Stimulated activated CD4-positive, alpha-beta T cell treated with anti-CD3 and anti-CD28 coated beads, TNF-alpha, amount 100 ng/mL, for 1 hour (primary cell): ENCODE measurements around the gene ECPAS.
A peak's percentile ranks its signal among the peaks of the same experiment; 100 is the strongest.
"Not testable (repeated sequence)": the region's sequence is repeated elsewhere in the genome, so short reads cannot be mapped to it uniquely, and the experiment has no call there.

ENCODE experiments used
- DNase-seq, 3 donors: peaks; one replicate each; pipeline ENCODE4 v3.0.0-alpha.2; 2020; ENCODE audit warnings: low read depth in 3 of 3, low spot score in 1 of 3

ECPAS gene, protein sequence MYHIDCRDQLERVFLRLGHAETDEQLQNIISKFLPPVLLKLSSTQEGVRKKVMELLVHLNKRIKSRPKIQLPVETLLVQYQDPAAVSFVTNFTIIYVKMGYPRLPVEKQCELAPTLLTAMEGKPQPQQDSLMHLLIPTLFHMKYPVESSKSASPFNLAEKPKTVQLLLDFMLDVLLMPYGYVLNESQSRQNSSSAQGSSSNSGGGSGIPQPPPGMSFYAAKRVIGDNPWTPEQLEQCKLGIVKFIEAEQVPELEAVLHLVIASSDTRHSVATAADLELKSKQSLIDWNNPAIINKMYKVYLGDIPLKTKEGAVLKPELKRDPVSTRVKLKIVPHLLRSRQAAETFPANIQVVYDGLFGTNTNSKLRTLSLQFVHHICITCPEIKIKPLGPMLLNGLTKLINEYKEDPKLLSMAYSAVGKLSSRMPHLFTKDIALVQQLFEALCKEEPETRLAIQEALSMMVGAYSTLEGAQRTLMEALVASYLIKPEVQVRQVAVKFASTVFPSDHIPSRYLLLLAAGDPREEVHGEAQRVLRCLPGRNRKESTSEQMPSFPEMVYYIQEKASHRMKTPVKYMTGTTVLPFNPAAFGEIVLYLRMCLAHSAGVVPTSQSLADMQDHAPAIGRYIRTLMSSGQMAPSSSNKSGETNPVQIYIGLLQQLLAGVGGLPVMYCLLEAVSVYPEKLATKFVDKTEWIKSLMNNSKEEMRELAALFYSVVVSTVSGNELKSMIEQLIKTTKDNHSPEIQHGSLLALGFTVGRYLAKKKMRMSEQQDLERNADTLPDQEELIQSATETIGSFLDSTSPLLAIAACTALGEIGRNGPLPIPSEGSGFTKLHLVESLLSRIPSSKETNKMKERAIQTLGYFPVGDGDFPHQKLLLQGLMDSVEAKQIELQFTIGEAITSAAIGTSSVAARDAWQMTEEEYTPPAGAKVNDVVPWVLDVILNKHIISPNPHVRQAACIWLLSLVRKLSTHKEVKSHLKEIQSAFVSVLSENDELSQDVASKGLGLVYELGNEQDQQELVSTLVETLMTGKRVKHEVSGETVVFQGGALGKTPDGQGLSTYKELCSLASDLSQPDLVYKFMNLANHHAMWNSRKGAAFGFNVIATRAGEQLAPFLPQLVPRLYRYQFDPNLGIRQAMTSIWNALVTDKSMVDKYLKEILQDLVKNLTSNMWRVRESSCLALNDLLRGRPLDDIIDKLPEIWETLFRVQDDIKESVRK (N-terminal part only)

DNA sequence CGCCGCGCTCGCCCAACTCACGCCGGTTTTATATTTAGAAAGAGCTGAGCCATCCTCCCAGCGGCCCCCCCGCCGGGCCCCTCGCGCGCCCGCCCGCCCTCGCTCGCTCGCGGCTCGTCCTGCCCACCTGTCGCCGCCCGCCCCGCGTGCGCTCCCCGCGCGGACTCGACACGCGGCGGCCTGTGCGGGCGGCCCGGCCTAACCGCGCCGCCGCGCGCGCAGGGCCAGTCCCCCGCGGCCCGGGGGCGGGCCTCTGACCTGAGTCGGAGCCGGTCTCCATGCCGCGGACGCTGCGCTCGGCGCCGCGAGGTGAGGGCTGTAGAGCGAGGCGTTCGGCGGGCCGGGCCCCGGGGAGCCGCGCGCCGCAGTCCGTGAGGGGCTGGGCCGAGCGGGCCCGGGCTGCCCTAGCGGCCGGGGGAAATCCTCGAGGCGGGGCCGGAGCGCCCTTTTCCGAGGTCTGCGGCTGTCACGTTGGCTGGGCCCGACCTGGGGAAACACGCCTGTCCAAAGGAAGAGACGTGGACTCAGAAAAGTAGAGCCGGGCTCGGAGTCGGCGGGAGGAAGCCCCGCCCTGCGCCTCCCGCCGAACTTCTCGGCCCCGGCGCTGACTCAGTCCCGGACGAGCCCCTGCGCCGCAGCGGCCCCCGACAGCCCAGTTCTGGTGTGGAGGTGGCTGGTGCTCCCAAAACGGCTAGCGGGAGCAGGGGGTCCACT is at the start of gene ECPAS:
TSS of gene ECPAS (minus strand) at position 526 of the 714 bp plus-strand sequence. CDS start 11,465 bp downstream, outside the sequence.
- DNase-seq = peak; percentile 15 to 54 (median 27)

DNA sequence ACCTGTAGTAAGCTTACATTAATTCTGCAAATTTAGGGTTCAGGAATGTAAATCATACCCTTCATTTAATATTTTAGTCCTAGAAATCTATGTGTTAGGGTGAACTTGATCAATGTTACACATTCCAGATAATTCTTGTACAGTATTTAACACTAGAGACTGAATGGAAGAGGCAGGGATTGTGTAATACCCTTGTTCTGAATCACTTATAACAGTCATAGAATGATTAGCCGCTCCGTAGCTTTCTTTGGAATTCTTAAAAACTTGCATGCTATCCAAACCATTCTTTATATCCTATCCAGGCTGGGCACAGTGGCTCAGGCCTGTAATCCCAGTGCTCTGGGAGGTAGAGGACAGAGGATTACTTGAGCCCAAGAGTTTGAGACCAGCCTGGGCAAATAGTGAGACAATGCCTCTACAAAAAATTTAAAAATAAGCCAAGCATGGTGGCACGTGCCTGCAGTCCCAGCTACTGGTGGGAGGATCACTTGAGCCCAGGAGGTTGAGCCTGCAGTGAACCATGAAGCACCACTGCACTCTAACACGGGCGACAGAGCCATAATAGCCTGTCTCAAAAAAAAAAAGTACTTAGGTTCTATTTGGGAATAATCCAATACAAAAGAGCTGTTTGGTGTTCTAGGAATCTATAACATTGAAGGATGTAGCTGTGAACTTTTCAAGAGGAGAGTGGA is 49.1 kb upstream of the ECPAS start:
- DNase-seq = no peak

DNA sequence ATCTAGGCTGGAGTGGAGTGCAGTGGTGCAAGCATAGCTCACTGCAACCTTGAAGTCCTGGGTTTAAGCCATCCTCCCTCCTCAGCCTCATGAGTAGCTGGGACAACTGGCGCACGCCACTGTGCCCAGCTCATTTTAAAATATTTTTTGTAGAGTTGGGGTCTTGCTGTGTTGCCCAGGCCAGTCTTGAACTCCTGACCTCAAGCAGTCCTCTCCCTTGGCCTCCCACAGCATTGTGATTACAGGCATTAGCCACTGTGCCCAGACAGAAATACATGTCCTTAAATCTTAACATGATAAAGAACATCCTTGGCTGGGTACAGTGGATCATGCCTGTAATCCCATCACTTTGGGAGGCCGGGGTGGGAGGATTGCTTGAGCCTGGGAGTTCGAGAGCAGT is 47.5 kb upstream of the ECPAS start:
- DNase-seq = no peak

DNA sequence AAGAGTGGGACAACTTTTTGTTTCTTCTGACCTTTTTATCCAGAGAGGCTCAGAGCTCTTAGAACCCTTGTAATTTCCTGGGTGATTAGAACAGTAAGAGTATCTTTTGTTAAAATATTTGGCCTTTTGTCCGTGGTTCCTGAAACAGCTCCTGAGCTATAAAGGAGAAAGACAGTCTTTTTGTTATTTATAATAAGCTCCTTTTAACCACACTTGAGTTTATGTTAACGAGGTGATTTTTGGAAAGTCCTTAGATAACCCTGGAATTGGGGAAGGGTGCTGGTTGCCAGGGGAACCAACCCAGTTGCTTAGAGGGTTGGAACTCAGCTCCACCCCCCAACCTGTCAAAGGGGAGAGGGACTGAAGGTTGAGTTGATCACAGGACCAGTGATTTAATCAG is 45.6 kb upstream of the ECPAS start:
- DNase-seq = no peak

DNA sequence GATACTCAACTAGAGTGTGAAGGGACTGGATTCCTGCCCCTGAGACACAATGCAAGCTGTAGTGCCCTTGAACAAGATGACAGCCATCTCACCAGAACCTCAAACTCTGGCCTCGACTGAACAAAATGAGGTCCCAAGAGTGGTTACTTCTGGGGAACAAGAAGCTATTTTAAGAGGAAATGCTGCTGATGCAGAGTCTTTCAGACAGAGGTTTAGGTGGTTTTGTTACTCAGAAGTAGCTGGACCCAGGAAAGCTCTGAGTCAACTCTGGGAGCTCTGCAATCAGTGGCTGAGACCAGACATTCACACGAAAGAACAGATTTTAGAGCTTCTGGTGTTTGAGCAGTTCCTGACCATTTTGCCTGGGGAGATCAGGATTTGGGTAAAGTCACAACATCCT is 43.2 kb upstream of the ECPAS start:
- DNase-seq = no peak

DNA sequence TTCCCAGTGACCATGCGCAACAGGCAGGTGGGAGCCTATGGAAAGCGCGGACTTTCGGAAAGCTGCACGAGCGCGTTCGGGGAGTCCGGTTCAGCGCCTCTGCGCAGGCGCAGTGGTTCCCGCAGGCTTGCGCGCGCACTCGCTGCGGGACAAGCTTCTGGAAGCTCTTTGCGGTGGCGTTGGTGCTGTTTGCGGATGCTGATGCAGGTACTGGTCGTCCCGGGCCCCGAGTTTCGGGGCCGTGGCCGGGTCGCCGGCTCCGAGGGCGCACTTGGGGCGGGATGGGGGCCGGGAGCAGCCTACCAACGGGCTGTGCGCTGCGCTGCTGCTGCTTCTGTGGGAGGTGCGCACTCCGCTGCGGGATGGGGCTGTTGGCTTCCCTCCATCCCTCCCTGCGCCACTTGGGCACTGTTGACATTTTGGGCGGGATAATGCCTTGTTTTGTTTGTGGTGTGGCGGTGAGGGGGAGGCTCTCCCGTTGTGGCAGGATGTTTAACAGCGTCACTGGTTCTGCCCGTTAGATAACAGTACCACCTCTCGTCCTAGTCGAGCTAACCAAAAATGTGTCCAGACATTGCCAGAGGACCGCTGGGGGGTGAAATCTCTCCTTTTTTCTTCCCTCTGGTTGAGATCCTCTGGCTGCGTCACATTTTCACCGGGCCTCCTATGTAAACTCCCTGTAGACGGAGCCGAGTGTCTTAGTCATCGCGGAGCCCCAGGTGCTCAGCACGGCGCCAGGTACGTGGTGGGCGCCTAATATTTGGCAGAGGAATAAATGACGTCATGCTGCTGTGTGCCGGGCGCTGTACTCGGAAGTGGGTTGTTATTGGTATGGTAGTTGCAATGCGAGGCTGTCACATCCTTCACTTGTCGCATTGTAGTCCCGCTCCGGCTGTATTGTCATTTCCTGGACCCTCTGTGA is 41.1 kb upstream of the ECPAS start, which contains the start of gene ZNF483:
TSS of gene ZNF483 (plus strand) at position 124 of the 922 bp plus-strand sequence. CDS start 2,217 bp downstream, outside the sequence.
- DNase-seq = peak; percentile 32 to 52 (median 41)

DNA sequence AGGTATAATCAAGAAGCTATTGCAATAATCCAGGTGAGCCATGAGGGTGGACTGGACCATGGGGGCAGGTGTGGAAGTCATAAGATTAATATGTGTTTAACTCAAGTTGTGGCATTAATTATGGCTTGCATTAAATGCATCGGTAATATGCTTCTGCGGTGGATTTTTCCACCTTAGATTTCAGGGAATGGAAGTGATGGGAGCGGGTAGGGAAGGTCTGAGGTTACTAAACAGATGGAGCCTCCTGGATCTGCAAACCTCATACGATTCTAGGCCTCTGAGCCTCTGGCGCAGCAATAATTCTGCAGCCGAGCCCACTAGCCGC is 40.5 kb upstream of the ECPAS start:
- no peak for DNase-seq

DNA sequence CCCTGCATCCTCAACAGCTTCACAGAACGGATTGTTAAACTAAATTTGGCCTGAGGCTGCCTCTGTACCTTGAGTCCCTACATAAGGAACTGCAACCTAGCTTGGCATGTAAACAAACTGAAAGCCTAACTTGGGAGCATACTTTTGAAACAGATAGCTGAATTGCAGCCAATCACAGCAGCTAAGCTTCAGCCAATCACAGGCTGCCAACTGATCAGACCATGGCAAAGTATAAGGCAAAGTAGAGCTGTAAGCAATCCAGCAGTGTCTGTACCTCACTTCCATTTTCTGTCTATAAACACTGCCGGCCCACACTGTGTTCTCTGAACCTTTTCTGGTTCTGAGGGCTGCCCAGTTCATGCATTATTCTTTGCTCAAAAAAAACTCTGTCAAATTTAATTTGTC is 31.9 kb upstream of the ECPAS start:
- no peak for DNase-seq

DNA sequence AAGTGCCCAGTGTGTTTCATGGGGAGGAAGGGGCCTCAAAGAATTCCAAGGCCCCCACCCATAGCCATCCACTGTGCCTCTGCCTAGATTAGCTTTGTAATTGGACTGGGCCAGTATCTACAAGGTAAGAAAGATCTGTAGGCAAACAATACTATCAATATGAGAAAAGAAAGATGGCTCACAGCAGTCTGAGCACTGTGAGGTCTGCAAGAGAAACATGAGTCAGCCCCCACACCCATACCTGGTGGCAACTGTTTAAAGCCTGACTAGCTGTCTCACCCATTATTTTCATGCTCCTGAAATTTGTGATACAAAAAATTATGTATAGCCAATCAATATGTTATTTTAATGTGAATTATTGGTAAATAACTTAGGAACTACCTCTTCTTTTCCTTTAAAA is 30.8 kb upstream of the ECPAS start:
- DNase-seq = no peak

DNA sequence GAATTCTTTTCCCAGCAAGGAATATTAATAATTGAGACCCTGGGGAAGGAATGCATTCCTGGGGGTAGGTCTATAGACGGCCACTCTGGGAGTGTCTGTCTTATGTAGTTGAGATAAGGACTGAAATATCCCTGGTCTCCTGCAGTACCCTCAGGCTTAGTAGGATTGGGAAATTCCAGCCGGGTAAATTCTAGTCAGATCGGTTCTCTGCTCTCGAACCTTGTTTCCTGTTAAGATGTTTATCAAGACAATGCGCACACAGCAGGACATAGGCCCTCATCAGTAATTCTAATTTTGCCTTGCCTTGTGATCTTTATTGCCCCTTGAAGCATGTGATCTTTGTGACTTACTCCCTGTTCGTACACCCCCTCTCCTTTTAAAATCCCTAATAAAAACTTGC is 27.4 kb upstream of the ECPAS start:
- not testable (repeated sequence) for DNase-seq

DNA sequence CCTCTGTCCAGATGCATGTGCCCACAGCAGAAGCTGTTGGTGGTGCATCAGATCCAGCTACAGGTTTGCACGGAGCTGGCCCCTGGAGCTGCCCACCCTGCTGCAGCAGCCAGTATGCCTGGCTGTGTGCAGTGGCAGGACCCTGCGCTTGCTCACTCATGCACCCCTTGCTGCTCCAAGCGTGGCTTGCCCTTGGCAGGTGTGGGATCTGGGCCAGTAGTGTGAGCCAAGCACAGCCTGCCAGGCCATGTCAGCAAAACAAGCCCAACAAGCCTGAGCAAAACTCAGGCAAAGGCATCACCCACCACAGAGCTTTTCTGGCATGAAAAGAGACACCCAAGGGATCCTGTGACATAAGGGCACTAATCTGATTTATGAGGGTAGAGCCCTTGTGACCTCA is 18.3 kb upstream of the ECPAS start:
- DNase-seq = no peak

DNA sequence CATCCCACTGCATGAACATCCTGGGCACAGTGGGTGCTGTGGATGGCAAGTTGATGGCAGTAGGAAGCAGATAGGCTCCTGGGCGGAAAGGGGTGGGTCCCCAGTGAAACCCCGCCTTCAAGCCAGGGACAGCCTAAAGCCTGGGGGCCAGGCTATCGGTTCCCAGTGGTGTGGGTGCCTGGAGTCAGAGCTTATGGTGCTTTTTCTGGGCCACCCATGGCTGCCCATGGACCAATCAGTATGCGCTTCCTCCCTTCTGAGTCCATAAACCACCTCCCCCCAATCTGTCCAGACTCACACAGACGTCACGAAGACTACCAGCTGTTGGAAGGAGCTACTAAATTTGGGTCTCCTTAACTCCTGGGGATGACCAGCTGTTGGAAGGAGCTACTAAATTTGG is 17.5 kb upstream of the ECPAS start:
- DNase-seq = no peak

DNA sequence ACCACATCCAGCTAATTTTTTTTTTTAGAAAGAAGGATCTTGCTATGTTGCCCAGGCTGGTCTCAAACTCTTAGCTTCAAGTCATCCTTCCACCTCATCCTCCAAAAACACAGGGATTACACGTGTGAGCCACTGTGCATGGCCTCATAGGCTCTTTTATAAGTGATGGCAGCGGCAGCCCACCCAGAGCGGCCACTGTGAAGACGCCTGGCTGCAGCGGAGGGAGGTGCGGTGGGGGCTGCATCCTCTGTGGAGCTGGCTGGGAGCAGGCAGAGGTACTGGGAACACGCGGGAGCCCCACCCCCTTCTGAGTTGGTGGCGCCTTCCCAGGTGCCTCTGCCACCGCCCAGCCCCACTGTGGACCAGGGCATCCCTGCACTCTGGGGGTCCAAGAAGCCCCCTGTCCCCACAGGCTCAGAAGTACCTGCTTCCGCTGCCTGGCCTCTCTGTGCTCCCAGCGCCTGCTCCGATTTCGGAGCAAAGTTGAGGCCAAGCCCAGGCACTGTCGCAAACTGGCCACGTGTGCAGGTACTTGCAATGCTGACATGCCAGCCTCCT is 16.9 kb upstream of the ECPAS start:
- no peak for DNase-seq

DNA sequence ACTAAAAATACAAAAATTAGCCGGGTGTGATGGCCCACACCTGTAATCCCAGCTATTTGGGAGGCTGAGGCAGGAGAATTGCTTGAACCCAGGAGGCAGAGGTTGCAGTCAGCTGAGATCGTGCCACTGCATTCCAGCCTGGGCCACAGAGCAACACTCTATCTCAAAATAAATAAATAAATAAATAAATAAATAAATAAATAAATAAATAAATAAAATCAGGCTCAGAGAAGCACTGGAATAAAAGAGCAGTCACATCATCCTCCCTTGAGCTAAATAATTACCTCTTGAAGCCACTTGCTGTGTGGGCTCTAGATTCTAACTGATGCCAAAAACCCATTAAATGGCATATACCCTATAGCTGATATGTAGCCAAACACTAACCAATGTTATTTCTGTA is 13.0 kb upstream of the ECPAS start:
- DNase-seq = not testable (repeated sequence)

DNA sequence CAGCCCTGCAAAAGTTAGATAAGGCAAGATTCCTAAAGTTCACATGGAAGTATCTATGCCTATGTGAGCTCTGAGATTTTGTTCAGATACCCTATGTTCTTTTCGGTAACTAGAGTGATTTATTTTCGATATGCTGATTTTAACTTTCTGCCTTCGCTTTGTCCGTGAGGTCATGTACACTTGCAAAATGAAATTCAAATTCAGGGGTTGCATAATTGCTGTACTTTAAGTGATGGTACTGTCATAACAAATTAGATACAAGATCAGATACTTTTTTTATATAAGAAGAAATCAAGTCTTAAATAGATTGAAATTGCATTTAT is 350 bp upstream of the ECPAS start:
- no peak for DNase-seq

DNA sequence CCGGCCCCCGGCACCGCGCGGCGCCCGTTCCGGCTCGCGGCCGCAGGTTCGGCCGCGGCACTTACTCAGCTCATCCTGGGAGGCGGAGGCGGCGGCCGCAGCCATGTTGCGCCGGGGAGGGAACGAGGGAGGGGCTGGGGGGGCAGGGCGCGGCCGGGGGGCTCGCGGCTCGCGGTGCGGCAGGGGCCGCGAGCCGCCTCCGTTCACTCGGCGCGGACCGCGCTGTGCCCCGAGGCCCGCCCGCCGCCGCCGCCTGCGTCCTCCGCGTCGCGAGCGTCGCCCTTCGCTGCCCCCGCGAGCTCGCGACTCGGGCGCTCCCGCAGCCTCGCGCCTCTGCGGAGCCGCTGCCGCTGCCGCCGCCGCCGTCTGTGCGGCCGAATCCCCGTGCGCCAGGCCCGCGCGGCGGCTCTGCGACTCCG is 735 bp downstream of the ECPAS start:
- DNase-seq = peak in 2 of 3 donors; percentile 2 to 34

DNA sequence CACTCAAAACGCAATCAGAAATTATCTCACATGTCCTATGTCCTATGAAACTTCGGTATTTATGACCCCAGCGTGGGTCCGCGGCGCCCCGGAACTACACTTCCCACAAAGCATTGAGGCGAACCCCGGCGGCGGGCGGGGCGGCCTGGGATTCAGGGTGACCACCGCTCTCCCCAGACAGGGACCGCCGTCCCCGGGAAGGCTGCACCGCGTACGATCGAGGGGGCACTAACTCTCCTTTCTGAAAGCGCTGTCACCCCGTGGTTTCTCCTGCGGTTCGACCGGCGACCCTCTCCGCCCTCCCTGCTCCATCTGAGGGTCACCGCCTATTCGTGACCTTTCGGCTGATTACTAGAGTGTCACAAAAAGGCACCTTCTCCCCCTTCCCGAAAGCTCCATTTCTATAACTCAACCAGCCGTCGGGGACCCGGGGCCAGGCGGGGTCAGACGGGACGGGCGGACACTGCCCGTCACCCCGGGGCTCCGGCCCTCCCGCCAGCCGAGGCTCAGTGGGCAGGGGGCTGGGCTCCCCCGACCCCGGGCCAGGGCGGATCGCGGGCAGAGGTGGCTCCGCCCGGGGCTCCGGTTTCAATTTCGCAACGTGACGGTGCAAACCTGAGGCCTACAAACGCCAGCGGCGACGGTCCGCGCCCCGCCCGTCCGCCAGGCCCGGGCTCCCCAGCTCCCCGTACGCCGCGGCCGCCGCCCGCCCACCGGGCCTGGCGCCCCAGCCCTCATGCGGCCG is 1.3 kb downstream of the ECPAS start:
- peak in 2 of 3 donors; percentile 17 to 40 for DNase-seq
